ENCODE data around the gene ATP11A. TPM values are rescaled to one million over a fixed set of nuclear protein-coding genes. Genes with fewer than 3 reads are reported as not detected.

Gene ATP11A
- total RNA-seq, 1 experiment from 2014 or later = 65.3 TPM

DNA sequence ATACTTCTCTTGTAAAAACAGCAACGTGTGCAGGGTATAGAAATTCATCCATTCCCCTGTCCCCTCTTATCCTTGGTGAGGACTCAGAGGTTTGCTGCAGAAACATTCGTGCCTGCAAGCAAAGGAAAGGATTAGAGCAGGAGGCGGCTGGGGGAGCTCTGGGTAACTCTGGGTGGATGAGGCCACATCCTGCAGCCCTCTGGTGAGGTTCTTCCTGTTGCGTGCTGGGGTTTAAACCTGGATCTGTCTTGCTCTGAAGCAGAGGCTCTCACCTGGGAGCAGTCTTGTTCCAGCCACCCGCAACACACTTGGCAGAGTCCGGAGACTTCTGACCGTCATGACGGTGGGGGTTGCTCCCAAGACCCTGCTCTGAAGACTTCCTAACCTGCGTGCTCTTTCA is 69.2 kb downstream of the ATP11A start:
- H3K23ac ChIP-seq (ENCODE audit: insufficient read length, low read depth, low read length) = no peak overlapping the region
- no peak for DNase-seq

More for the DNA sequence above, 69.2 kb downstream of the ATP11A start:
- Histone ChIP-seq H2AFZ (ENCODE audit: low read length) (no peak overlapping the region), H4K5ac (ENCODE audit: insufficient read length, low read depth, low read length) (no peak overlapping the region), H2BK20ac (ENCODE audit: low read depth, low read length, poor library complexity, severe bottlenecking) (no peak overlapping the region), H3K27ac (ENCODE audit: insufficient read length, low read depth, low read length) (no peak overlapping the region), H3K14ac (ENCODE audit: insufficient read depth, low read length) (peak overlapping the region; percentile 52; the same call in 1 of the 2 replicates), H2BK5ac (ENCODE audit: insufficient read length, low read length) (no peak overlapping the region), H3T11ph (ENCODE audit: low read length) (no peak overlapping the region), H3K27me3 (ENCODE audit: insufficient read depth, low read length) (no peaks in the 10 kb centered on the region), H3K4me1 (ENCODE audit: insufficient read depth, low read length) (no peaks in the 10 kb centered on the region), H3K4me2 (ENCODE audit: insufficient read depth, insufficient read length, low read length) (no peak overlapping the region), H3K18ac (ENCODE audit: insufficient read length, low read depth, low read length) (no peak overlapping the region), H2BK15ac (ENCODE audit: low read depth, low read length) (no peak overlapping the region), H3K9ac (ENCODE audit: extremely low read depth, insufficient read length, low read length) (no peak overlapping the region), H2AK5ac (ENCODE audit: insufficient read length, low read length) (no peak overlapping the region), H3K79me2 (ENCODE audit: insufficient read depth, low read length) (no peaks in the 10 kb centered on the region; the same call in 1 of the 2 replicates), H4K20me1 (ENCODE audit: control insufficient read depth, insufficient read depth, insufficient read length) (no peaks in the 10 kb centered on the region), H3K4ac (ENCODE audit: low read depth, low read length) (no peak overlapping the region), H3K9me3 (ENCODE audit: control insufficient read depth, low read depth, low read length) (no peaks in the 10 kb centered on the region), H4K8ac (replicated peaks; ENCODE audit: insufficient read length, low read depth, low read length) (no peak overlapping the region), H2BK120ac (ENCODE audit: low read depth, low read length, poor library complexity, severe bottlenecking) (no peak overlapping the region), H3K23me2 (ENCODE audit: insufficient read length, low read depth, low read length, poor library complexity, severe bottlenecking) (no peaks in the 10 kb centered on the region), H4K91ac (ENCODE audit: insufficient read length, low read depth, low read length) (no peak overlapping the region), H2BK12ac (ENCODE audit: insufficient read length, low read depth, low read length) (no peak overlapping the region), H3K79me1 (ENCODE audit: insufficient read depth, low read depth, low read length, poor library complexity, severe bottlenecking) (peaks cover 3% of the 10 kb centered on the region), H3K56ac (ENCODE audit: insufficient read length, low read depth, low read length) (no peak overlapping the region)
- H3K9me3 Mint-ChIP-seq = no peaks in the 10 kb centered on the region
- peaks cover 2 to 9% (median 5%) of the 10 kb centered on the region in 3 experiments; a peak in 5 of 7 replicates for H3K36me3 Mint-ChIP-seq (ENCODE audit: insufficient read depth in 1 of 3, low read depth in 3 of 3)
- no CpG with 5 or more reads among the region's 9 CpGs for WGBS (ENCODE audit: extremely low coverage, insufficient read length, low lambda C conversion rate)
- peaks cover 22 to 36% of the 10 kb centered on the region in 2 experiments for H3K4me1 Mint-ChIP-seq
- H3K27me3 Mint-ChIP-seq (ENCODE audit: low read depth) = no peaks in the 10 kb centered on the region
- TF ChIP-seq, protein P1, sequence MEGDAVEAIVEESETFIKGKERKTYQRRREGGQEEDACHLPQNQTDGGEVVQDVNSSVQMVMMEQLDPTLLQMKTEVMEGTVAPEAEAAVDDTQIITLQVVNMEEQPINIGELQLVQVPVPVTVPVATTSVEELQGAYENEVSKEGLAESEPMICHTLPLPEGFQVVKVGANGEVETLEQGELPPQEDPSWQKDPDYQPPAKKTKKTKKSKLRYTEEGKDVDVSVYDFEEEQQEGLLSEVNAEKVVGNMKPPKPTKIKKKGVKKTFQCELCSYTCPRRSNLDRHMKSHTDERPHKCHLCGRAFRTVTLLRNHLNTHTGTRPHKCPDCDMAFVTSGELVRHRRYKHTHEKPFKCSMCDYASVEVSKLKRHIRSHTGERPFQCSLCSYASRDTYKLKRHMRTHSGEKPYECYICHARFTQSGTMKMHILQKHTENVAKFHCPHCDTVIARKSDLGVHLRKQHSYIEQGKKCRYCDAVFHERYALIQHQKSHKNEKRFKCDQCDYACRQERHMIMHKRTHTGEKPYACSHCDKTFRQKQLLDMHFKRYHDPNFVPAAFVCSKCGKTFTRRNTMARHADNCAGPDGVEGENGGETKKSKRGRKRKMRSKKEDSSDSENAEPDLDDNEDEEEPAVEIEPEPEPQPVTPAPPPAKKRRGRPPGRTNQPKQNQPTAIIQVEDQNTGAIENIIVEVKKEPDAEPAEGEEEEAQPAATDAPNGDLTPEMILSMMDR (conservative IDR thresholded peaks at IDR 0.05) = no peak
- H3K27ac Mint-ChIP-seq = peak overlapping the region; percentile 12 to 84 (median 43); a peak in 5 of 7 replicates
- H3K4me3 Mint-ChIP-seq = no peak overlapping the region

Measured in H9 (cell line).